ENCODE results near the gene FZD10. TPM values are rescaled to one million over a fixed set of nuclear protein-coding genes. Genes with fewer than 3 reads are reported as not detected.

The FZD10 gene
- total RNA-seq, 1 donor from 2014 or later: 0.40 TPM

- no peak for DNase-seq (ENCODE audit: low spot score)
- H3K4me1 Mint-ChIP-seq (ENCODE audit: low read depth): peaks cover 9% of the 10 kb centered on the region
- no peaks in the 10 kb centered on the region for H3K9me3 Mint-ChIP-seq (ENCODE audit: low read depth)
- peaks cover 43% of the 10 kb centered on the region for H3K27me3 Mint-ChIP-seq (ENCODE audit: low read depth)
- no peaks in the 10 kb centered on the region for H3K36me3 Mint-ChIP-seq (ENCODE audit: low read depth)
- H3K27ac Mint-ChIP-seq (ENCODE audit: unreplicated experiment): no peak overlapping the region
- no peak for TF ChIP-seq CTCF (IDR thresholded peaks at IDR 0.05)
- peak overlapping the region; percentile 67 for H3K4me3 Mint-ChIP-seq (ENCODE audit: unreplicated experiment)
These were observed 712 bp upstream of the FZD10 start for GRCh38 chr12:130161261-130162243.

- Mint-ChIP-seq H3K27ac (ENCODE audit: unreplicated experiment) (no peak overlapping the region), H3K9me3 (ENCODE audit: low read depth) (no peaks in the 10 kb centered on the region), H3K27me3 (ENCODE audit: low read depth) (peaks cover 44% of the 10 kb centered on the region), H3K4me3 (ENCODE audit: unreplicated experiment) (peak overlapping the region; percentile 59), H3K36me3 (ENCODE audit: low read depth) (no peaks in the 10 kb centered on the region), H3K4me1 (ENCODE audit: low read depth) (peaks cover 9% of the 10 kb centered on the region)
- DNase-seq (ENCODE audit: low spot score): no peak
- TF ChIP-seq CTCF (IDR thresholded peaks at IDR 0.05): no peak
These were observed 639 bp downstream of the FZD10 start for GRCh38 chr12:130162745-130163460.

GRCh38 chr12:130163461-130164215 lies 1.4 kb downstream of the FZD10 start:
- TF ChIP-seq CTCF (IDR thresholded peaks at IDR 0.05): no peak
- DNase-seq (ENCODE audit: low spot score): no peak
- no peaks in the 10 kb centered on the region for H3K9me3 Mint-ChIP-seq (ENCODE audit: low read depth)
- H3K4me3 Mint-ChIP-seq (ENCODE audit: unreplicated experiment): peak overlapping the region; percentile 59
- H3K4me1 Mint-ChIP-seq (ENCODE audit: low read depth): peaks cover 9% of the 10 kb centered on the region
- no peak overlapping the region for H3K27ac Mint-ChIP-seq (ENCODE audit: unreplicated experiment)
- peaks cover 49% of the 10 kb centered on the region for H3K27me3 Mint-ChIP-seq (ENCODE audit: low read depth)
- H3K36me3 Mint-ChIP-seq (ENCODE audit: low read depth): no peaks in the 10 kb centered on the region

- Mint-ChIP-seq H3K4me1 (ENCODE audit: low read depth) (peaks cover 9% of the 10 kb centered on the region), H3K9me3 (ENCODE audit: low read depth) (no peaks in the 10 kb centered on the region), H3K4me3 (ENCODE audit: unreplicated experiment) (no peak overlapping the region)
These were observed 1.9 kb downstream of the FZD10 start for GRCh38 chr12:130164216-130164542.

More at GRCh38 chr12:130164216-130164542, 1.9 kb downstream of the FZD10 start:
- no peak for TF ChIP-seq CTCF (IDR thresholded peaks at IDR 0.05)
- Mint-ChIP-seq H3K27me3 (ENCODE audit: low read depth) (peaks cover 54% of the 10 kb centered on the region), H3K36me3 (ENCODE audit: low read depth) (no peaks in the 10 kb centered on the region), H3K27ac (ENCODE audit: unreplicated experiment) (no peak overlapping the region)
- DNase-seq (ENCODE audit: low spot score): no peak

Data from chondrocyte (in vitro differentiated cells).